Endodermal cell (in vitro differentiated cells): ENCODE data around the gene YARS1. TPM values are rescaled to one million over a fixed set of nuclear protein-coding genes. Genes with fewer than 3 reads are reported as not detected.

Experiments
- DNase-seq: peaks from one replicate; pipeline ENCODE4 v3.0.0-alpha.2; 2017
- H3K27ac ChIP-seq: 2 replicates; pipeline ENCODE4 v1.5.1; 2013; ENCODE audit warnings: mild to moderate bottlenecking, low read depth, low read length, moderate library complexity
- H3K27me3 ChIP-seq: 2 replicates; pipeline ENCODE4 v1.6.1; 2013; ENCODE audit warnings: mild to moderate bottlenecking, low read length, moderate library complexity; ENCODE audit not compliant: insufficient read depth, control insufficient read depth, poor library complexity, severe bottlenecking
- H3K36me3 ChIP-seq: 2 replicates; pipeline ENCODE4 v1.7.0; 2013; ENCODE audit warnings: mild to moderate bottlenecking, low read length, moderate library complexity; ENCODE audit not compliant: control insufficient read depth, insufficient read depth
- H3K4me1 ChIP-seq: one replicate; pipeline ENCODE4 v1.7.0; 2013; ENCODE audit warnings: low read length; ENCODE audit not compliant: control insufficient read depth, insufficient read depth
- H3K4me3 ChIP-seq: 2 replicates; pipeline ENCODE4 v1.5.1; 2013; ENCODE audit warnings: mild to moderate bottlenecking, low read length, moderate library complexity
- H3K9ac ChIP-seq: 2 replicates; pipeline ENCODE4 v1.6.1; 2013; ENCODE audit warnings: mild to moderate bottlenecking, low read length, moderate library complexity; ENCODE audit not compliant: poor library complexity, severe bottlenecking; ENCODE audit errors: extremely low read depth
- H3K9me3 ChIP-seq: 2 replicates; pipeline ENCODE4 v1.6.1; 2013; ENCODE audit warnings: mild to moderate bottlenecking, low read length, moderate library complexity; ENCODE audit not compliant: control insufficient read depth
- H3K27ac Mint-ChIP-seq: 2 replicates; pipeline ENCODE4 v1.8.0; 2020; ENCODE audit warnings: mixed read lengths
- H3K27me3 Mint-ChIP-seq: 2 replicates; pipeline ENCODE4 v1.8.0; 2021; ENCODE audit warnings: mild to moderate bottlenecking, mixed read lengths; ENCODE audit not compliant: insufficient read depth
- H3K36me3 Mint-ChIP-seq: 2 replicates; pipeline ENCODE4 v1.8.0; 2020; ENCODE audit warnings: low read depth, mixed read lengths
- H3K4me1 Mint-ChIP-seq: 2 replicates; pipeline ENCODE4 v1.8.0; 2020; ENCODE audit warnings: mixed read lengths
- H3K4me3 Mint-ChIP-seq: 2 replicates; pipeline ENCODE4 v1.8.0; 2020; ENCODE audit warnings: mild to moderate bottlenecking, moderate library complexity, mixed read lengths
- H3K9me3 Mint-ChIP-seq: 2 replicates; pipeline ENCODE4 v1.8.0; 2020; ENCODE audit warnings: mild to moderate bottlenecking, mixed read lengths
- WGBS, 2 experiments: methylation state at CpG; one replicate each; pipeline versions ENCODE4 v1.1.5 to v1.1.7; 2013; ENCODE audit warnings: missing lambda C conversion rate in 2 of 2, mixed read lengths in 1 of 2; ENCODE audit not compliant: insufficient coverage in 1 of 2, insufficient read length in 1 of 2; 5-methylcytosine and 5-hydroxymethylcytosine counted together
- total RNA-seq, 2 donors: library from RNA; stranded (reverse); fragmentation: NEBNext Ultra II Directional in 1 of 2; extraction: Animal tissue kit (Norgen Biotek cat#: 25700) in 1 of 2; gene quantifications; 2 replicates in 1 of 2; 3 replicates in 1 of 2; pipeline ENCODE4 v1.2.1, GENCODE V29; 2021
- TF ChIP-seq, protein P1 (sequence below): fragments of 200-600 bp; sonication (generic); conservative IDR thresholded peaks from 2 replicates; pipeline ENCODE4 v1.5.0; 2021; ENCODE audit warnings: antibody characterized with exemption, mild to moderate bottlenecking

The YARS1 gene
- total RNA-seq, 2 donors from 2014 or later, result 141 to 154 TPM

DNA sequence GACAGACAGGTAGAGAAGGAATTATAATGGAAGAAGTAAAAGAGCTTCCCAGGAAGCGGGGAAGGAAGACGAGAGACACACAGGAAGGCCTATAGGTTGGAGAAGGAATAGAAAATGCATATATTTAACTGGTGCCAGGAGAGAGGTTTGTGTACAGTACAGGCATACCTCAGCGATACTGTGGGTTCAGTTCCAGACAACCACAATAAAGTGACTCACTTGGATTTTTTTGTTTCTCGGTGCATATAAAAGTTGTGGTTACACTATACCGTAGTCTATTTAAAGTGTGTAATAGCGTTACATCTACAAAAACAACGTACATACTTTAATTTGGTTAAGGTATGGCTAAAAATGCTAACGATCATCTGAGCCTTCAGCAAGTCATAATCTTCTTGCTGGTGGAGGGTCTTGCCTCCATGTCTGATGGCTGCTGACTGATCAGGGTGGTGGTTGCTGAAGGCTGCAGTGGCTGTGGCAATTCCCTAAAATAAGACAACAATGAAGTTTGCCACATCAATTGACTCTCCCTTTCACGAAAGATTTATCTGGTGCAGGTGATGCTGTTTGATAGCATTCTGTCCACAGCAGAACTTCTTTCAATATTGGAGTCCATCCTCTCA, 16.0 kb downstream of the YARS1 start:
- TF ChIP-seq, protein P1, sequence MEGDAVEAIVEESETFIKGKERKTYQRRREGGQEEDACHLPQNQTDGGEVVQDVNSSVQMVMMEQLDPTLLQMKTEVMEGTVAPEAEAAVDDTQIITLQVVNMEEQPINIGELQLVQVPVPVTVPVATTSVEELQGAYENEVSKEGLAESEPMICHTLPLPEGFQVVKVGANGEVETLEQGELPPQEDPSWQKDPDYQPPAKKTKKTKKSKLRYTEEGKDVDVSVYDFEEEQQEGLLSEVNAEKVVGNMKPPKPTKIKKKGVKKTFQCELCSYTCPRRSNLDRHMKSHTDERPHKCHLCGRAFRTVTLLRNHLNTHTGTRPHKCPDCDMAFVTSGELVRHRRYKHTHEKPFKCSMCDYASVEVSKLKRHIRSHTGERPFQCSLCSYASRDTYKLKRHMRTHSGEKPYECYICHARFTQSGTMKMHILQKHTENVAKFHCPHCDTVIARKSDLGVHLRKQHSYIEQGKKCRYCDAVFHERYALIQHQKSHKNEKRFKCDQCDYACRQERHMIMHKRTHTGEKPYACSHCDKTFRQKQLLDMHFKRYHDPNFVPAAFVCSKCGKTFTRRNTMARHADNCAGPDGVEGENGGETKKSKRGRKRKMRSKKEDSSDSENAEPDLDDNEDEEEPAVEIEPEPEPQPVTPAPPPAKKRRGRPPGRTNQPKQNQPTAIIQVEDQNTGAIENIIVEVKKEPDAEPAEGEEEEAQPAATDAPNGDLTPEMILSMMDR, result no peak
- Histone ChIP-seq H3K36me3 (peaks cover 78% of the 10 kb centered on the region), H3K9me3 (peaks cover 25% of the 10 kb centered on the region), H3K4me3 (no peak overlapping the region), H3K27ac (no peak overlapping the region), H3K27me3 (no peaks in the 10 kb centered on the region), H3K9ac (no peak overlapping the region), H3K4me1 (no peaks in the 10 kb centered on the region)
- 96 to 97% methylated on average over 9 of the region's 9 CpGs for WGBS, 2 experiments
- peaks cover 73% of the 10 kb centered on the region for H3K36me3 Mint-ChIP-seq
- H3K9me3 Mint-ChIP-seq, result peaks cover 29% of the 10 kb centered on the region
- H3K27me3 Mint-ChIP-seq, result no peaks in the 10 kb centered on the region
- H3K4me1 Mint-ChIP-seq, result peaks cover 5% of the 10 kb centered on the region
- no peak for DNase-seq
- no peak overlapping the region for H3K27ac Mint-ChIP-seq
- no peak overlapping the region for H3K4me3 Mint-ChIP-seq

DNA sequence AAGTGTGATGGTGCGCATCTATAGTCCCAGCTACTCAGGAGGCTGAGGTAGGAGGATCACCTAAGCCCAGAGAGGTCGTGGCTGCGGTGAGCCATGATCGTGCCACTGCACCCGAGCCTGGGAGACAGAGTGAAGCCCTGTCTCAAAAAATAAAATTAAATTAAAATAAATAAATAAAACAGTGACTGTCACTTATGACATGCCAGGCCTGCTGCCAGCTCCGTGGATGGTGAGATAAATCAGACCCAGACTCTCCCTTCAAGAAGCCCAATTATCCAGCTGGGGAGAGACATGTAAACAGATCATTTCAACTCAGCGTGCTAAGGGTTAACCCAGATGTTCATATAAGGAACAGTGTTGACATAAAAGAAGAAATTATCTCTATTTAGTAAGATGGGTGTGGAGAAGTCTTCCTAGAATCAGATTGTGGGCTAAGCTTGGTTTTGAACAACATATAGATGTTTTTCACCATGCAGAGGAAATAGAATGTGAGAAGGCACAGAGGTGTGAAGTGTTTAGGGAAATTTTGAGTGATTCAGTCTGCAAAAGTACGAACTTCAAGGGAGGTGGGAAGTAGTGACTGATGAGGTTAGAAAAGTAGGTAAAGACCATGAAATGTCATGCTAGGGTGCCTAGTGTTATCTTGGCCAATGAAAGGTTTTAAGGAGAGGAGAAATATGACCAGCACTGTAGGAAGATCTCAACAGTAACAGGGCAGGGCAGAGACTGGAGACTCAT, 18.3 kb downstream of the YARS1 start:
- H3K9ac ChIP-seq, result no peak overlapping the region
- no peak overlapping the region for H3K4me3 Mint-ChIP-seq
- WGBS, 2 experiments, result 90 to 94% methylated on average over 4 to 8 of the region's 8 CpGs
- H3K27me3 ChIP-seq, result no peaks in the 10 kb centered on the region
- peaks cover 14% of the 10 kb centered on the region for H3K9me3 ChIP-seq
- H3K36me3 Mint-ChIP-seq, result peaks cover 63% of the 10 kb centered on the region
- no peaks in the 10 kb centered on the region for H3K27me3 Mint-ChIP-seq
- no peak overlapping the region for H3K27ac ChIP-seq
- no peak overlapping the region for H3K4me3 ChIP-seq
- H3K9me3 Mint-ChIP-seq, result peaks cover 13% of the 10 kb centered on the region
- H3K4me1 ChIP-seq, result no peaks in the 10 kb centered on the region
- peaks cover 5% of the 10 kb centered on the region for H3K4me1 Mint-ChIP-seq
- TF ChIP-seq, protein P1, result no peak
- H3K36me3 ChIP-seq, result peaks cover 85% of the 10 kb centered on the region
- no peak for DNase-seq
- peak overlapping the region; percentile 1 for H3K27ac Mint-ChIP-seq

DNA sequence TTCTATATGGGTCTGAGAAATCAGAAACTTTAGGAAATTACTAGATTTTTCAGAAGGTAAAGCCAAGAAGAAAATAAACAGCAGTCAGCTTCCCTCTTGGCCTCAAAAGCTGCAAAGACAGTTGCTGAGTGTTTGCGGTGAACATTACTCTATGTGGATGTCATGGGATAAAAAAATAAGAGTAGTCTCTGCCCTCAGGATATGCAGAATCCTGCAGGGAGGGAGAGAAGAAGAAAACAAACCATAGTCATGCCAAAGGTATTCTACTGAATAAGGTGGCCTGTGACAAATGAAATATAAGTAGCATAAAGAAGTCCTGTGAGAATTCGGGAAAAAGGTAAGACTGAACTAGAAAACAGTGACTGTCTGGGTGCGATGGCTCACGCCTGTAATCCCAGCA, 19.0 kb downstream of the YARS1 start:
- Mint-ChIP-seq H3K27me3 (no peaks in the 10 kb centered on the region), H3K4me1 (peaks cover 5% of the 10 kb centered on the region), H3K36me3 (peaks cover 65% of the 10 kb centered on the region), H3K4me3 (no peak overlapping the region), H3K9me3 (peaks cover 10% of the 10 kb centered on the region), H3K27ac (peak overlapping the region; percentile 42)
- no peak for DNase-seq
- Histone ChIP-seq H3K9ac (no peak overlapping the region), H3K4me3 (no peak overlapping the region), H3K36me3 (peaks cover 87% of the 10 kb centered on the region), H3K27me3 (no peaks in the 10 kb centered on the region), H3K27ac (no peak overlapping the region), H3K9me3 (peaks cover 10% of the 10 kb centered on the region), H3K4me1 (no peaks in the 10 kb centered on the region)
- 94 to 100% methylated on average over 4 of the region's 4 CpGs for WGBS, 2 experiments
- TF ChIP-seq, protein P1, result no peak
